Posterior vena cava (tissue), 2 donors: ENCODE data around the gene CDT1. TPM values are rescaled to one million over a fixed set of nuclear protein-coding genes. Genes with fewer than 3 reads are reported as not detected.
"Not testable (repeated sequence)": the region's sequence is repeated elsewhere in the genome, so short reads cannot be mapped to it uniquely, and the experiment has no call there.

Experiments used
- DNase-seq: peaks from one replicate; pipeline ENCODE4 v3.0.0-alpha.2; 2020; ENCODE audit warnings: low spot score
- intact Hi-C, 2 donors: fragments of 100-400 bp; cut with DNase I; formaldehyde crosslinking; loops; one replicate each; pipeline versions ENCODE4 v1.14.1 to v1.14.2; 2022 to 2023
- total RNA-seq, 2 donors: library from RNA; stranded (reverse); fragmentation: NEBNext Ultra II Directional; extraction: Animal tissue kit (Norgen Biotek cat#: 25700); gene quantifications; one replicate each; pipeline ENCODE4 v1.2.1, GENCODE V29; 2021
- donor health status: DM: yes; HTN: yes; CAD: no.
- donor health status: DM: yes; HTN: yes; CAD: no.

Gene CDT1
- total RNA-seq, 2 donors from 2014 or later = 0.57 to 2.0 TPM

DNA sequence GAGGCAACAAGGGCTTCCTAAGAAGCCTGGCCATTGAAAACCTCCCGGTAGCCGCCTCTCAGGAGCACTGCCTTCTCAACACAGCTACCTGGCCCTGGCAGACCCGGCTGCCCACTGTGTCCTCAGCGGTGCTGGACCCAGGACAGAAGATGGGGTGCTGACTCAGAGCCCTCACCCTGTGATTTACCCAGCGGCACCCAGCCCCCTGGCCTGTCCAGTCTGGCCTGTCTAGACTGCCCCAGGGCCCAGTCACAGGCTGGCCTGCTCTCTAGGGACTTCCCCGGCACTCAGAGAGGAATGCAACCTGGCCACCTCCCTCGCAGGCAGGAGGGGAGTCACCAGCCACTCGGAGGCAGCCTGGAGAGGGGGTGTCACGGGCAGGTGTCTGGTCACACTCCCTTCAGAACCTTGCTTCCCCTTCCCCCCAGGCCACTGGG is 38.7 kb upstream of the CDT1 start:
- intact Hi-C loops = loop anchor here in 1 of 2 donors (2.0 kb wide), 1 partner anchor 24 kb away; no protein-coding TSS in a partner anchor
- no peak for DNase-seq

DNA sequence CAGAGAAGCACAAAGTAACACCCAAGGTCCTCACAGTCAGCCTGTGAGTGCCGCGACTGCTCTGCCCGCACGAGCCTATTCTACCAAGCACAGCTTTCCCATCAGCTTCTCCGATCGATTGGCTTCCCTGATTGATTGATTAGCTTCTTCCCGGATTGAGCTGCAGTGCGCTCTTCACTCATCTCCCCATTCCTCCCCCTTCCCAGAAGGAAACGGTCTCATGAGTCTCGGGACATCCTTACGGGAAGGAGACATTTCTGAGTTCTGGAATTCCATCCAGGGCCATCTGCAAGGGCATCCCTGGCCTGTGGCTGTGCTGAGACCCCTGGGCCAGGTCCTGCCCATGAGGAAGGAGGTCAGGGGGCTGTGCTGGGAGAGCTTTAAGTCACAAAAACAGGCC is 36.6 kb upstream of the CDT1 start:
- intact Hi-C loops = no loop called here
- DNase-seq = no peak

DNA sequence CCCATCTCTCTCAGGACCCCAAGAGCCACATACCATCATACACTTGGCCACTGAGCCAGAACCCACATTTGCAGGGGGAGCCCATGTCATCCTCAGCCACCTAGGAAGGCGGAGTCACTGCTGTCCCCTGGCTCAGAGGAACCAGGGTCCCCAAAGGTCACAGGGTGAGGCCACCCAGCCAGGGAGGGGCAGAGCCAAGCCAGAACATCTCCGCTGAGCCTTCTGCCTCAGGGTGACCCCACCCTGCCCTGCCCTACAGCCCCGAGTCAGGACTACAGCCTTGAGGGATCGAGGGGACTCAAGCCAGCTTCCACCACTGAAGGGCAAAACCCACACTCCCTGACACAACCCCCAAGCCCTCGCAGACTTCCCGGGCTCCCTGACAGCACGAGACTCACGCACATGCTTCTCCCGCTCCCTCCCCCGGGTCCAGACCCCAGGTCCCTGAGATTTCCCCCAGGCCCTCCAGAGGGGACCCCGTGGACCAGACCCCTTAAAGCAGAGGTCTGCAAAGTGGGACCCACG is 36.0 kb upstream of the CDT1 start:
- intact Hi-C loops = no loop called here
- DNase-seq = no peak

DNA sequence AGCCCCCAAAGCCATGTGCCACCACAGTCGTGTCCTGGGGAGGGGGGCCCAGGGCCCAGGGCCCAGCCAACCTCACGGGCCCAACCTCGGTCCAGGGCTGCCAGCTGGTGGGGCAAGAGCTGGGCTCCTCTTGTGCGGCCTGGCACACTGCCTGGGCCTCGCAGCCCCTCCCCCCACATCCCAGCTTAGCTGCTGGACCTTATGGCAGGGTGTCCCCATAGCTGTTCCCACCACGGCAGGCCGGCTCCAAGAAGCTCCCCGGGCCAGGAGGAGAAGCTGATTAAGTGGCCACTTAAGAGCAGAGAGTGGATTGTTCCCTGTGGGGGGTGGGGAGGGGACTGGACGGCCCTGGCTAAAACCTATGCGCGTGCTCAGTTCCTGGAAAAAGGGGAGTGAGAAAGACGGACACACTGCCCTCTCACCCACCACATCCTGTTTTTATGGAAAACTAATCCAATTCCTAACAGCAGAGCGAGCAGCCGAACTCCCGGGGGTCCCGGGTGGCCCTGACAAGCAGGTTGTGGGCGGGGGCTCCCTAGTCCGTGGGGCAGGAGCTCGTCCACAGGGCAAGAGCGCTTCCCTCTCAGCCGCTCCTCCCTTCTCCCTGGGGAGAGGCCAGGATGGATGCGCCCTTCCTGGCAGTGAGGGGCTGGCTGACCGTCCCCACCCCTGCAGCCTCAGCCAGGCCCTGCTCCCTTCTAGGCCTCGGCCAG is 35.4 kb upstream of the CDT1 start:
- peak; percentile 88 for DNase-seq
- intact Hi-C loops = no loop called here

DNA sequence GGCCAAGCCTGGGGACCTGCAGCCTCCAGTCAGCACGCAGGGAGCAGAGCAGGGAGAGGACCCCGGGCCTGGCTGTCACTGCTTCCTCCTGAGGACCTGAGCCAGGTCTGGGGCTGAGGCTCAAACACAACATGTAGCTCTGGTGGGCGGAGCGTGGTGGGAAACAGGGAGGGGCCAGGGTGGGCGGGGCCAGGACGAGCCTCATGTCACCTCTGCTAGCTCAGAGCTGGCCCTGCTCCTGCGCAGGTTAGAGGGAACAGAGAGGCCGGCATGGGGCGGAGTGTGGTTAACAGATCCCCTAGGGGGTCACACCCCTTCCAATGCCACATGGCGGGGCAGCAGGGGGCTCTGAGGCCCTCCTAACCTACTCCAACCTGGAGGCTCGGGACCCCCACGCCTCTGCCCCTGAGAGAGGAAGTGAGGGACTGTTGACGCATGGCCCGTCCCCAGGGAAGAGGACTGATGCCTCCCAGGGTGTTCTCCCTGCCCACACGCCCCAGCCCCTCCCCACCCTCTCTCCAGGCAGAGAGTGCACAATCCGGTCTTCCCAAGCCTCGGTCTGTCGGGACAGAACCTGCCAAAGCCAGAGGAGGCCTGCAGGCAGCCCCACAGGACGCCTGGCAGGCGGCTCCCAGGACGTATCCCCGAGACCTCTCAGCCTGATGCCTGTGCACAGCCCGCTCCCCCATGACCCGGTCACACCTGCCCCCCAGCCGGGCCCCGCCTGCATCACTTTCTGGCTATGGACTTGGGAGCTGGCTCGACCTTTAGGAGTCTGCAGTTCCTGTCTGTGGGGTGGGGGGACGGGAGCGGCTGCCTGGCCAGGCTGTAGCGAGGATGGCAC is 33.8 kb upstream of the CDT1 start:
- intact Hi-C loops = no loop called here
- DNase-seq = no peak

DNA sequence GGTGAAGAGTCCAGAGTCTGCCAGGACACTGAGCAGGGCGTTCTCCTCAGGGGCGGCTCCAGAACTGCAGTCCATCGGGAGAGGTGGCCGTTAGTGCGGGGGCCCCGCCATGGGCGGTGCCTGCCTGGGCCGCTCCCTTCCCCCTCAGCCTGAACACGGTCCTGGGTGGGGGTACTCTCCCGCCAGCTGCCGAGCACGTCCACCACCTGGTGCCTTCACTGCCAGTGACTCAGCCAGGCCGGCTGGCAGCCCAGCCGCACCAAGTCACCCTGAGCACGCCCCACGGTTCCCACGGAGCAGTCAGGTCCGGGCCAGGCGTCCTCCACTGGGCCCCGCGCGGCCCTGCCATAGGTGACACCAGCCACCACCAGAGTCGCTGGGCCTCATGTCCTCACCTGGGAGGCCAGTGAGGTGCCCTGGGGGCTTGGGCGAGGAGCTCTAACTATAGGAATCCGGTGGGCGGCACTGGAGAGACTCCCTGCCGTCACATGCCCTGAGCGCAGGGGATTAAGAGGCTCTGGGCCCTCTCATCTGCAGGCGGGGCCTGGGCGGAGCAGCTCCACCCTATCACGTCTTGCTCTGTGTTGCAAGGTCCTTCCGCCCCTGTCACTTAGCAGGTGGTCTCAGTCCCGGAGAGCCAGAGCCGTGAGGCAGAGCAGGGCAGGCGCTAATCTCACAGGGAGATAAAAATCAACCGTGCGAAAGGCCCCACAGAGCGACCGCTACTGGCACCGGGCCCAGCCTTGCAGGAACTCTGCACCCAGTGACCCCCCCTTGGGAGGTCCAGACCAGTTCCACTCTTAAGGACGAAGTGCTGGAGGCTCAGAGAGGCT is 32.9 kb upstream of the CDT1 start:
- intact Hi-C loops = no loop called here
- no peak for DNase-seq

DNA sequence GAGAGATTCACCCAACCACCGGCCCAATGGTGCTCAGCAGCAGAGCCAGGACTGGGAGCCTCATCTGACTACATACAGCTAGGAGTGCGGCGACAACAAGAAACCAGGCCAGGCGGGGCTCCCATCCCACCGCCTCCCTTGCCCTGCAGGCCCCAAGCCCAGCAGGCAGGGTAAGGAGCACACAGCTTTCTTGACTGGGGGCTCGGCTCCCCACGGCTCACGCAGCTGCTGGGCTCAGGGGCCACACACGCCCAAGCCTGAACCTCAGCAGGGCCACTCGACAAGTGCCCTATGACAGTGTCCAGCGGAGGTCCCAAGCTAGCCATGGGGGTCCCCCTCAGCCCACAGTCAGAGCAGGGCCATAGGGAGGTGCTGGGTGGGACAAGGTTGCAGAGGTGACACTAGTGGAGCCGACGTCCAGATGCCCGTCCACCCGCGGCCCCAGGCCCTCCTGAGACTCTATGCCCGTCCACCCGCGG is 32.3 kb upstream of the CDT1 start:
- intact Hi-C loops = no loop called here
- DNase-seq = no peak

DNA sequence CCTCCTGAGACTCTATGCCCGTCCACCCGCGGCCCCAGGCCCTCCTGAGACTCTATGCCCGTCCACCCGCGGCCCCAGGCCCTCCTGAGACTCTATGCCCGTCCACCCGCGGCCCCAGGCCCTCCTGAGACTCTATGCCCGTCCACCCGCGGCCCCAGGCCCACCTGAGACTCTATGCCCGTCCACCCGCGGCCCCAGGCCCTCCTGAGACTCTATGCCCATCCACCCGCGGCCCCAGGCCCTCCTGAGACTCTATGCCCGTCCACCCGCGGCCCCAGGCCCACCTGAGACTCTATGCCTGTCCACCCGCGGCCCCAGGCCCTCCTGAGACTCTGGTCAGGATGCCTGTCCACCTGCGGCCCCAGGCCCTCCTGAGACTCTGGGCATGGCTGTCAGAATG is 31.8 kb upstream of the CDT1 start:
- intact Hi-C loops, DNase-seq: not testable (repeated sequence)

DNA sequence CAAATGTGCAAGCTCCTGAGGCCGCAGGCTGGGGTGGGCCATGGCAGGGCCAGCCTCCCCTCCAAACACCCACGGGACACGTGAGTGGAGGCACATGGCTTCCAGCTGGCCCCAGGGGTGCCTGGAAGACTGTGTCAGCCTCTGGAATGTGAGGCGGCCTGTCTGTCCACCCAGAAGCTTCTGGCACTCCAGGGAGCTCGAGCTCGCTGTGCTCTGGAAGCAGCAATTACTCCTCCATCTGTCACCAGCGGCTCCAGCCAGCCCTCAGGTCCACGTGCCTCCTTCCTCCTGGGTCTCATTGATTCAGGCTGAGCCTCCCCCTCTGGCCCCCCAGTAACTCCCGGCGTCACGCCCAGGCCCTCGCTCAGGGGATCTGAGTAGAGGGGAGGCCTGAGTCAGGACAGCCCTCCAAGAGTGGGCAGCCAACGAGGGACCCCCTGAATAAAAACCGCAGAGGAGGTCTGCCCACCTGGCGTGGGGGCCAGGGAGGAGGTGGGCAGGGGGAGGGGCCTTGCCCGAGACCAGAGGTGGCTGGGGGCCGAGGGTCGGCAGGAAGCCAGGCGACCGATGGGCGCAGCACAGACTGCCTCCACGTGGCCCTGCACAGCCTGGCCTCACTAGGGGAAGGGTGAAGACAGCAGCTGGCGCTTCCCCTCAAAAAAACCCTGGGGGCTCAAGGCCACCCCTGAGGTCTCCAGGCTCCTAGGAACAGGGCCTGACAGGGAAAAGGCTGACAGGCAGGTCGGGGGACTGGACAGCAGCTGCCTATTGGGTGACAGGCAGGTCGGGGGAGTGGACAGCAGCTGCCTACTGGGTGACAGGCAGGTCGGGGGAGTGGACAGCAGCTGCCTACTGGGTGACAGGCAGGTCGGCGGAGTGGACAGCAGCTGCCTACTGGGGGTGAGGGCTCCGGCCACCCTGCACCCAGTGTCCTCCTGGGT is 30.4 kb upstream of the CDT1 start:
- intact Hi-C loops = no loop called here
- peak; percentile 93 for DNase-seq

DNA sequence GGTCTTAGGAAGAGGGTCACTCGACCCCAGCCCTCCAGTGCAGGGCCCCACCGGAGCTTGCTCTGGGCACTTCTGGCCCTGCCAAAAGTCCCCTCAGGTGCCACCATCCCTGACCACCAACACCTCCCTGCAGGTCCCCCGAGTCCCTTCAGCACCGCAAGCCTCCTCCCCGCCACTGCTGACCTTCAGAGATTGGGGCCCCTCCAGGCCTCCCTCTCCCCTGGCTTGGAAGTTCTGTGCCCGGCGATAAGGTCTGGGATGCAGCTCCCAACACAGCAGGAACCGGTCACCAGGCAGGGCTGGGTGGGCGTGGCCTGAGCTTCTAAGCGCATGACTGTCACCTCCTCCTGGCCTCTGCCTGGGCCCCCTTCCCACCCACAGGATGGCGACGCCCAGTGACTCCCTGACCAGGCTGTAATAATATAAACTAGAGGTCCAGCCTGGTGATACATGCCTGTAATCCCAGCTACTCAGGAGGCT is 29.7 kb upstream of the CDT1 start:
- peak; percentile 92 for DNase-seq
- intact Hi-C loops = no loop called here

DNA sequence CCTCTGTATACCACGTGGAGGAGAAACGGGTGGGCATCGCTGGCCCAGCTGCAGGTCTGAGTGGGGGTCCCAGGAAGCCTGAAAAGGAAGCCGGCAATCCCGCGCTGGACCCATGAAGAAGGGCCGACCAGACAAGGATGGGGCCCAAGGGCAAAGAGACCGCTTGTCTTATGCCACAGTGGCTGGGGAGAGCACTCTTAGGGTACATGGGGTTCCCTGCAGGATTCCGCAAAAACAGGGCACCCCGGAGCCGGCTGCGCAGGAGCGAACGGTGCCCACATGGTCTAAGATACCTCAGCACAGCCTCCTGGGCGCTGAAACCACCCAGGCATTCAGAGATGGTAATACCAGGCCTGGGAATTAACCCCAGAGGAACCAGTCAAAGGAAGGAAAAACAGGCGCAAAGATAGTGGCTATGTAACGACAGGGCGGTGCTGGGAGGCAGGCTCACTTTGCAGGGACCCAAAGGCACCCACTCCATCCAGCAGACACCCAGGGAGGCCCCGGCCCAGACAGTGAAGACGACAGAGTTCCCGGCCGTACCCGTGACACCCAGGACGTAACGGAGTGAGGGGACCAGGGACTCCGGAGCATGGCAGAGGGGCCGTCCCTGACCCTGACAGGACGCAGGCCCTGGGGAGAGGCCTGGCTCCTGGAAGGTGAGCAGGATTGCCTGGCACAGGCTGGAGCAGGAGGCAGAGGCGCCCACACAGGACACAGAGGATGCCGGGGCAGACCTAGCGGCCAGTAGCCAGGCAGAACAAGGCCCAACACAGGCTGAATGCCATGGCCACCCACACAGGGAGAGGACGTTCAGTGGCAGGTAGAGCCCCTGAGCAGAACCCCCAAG is 28.8 kb upstream of the CDT1 start:
- DNase-seq = no peak
- intact Hi-C loops = no loop called here

DNA sequence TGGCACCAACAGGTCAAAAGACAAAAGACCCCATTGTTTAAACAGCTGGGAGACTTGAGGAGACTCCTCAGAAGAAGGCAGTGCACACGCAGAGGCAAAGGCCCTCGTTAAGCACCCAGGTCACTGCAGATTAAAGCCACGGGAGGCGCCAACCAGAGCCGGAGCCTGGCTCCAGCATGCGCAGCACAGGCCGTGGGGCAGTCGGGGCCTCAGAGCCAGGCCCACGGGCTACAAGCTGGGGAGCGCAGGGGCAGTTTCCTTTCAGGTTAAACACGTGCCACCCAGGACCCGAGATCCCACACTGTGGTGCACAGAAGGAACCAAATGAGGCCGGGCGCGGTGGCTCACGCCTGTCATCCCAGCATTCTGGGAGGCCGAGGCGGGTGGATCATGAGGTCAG is 27.8 kb upstream of the CDT1 start:
- no peak for DNase-seq
- intact Hi-C loops = no loop called here

DNA sequence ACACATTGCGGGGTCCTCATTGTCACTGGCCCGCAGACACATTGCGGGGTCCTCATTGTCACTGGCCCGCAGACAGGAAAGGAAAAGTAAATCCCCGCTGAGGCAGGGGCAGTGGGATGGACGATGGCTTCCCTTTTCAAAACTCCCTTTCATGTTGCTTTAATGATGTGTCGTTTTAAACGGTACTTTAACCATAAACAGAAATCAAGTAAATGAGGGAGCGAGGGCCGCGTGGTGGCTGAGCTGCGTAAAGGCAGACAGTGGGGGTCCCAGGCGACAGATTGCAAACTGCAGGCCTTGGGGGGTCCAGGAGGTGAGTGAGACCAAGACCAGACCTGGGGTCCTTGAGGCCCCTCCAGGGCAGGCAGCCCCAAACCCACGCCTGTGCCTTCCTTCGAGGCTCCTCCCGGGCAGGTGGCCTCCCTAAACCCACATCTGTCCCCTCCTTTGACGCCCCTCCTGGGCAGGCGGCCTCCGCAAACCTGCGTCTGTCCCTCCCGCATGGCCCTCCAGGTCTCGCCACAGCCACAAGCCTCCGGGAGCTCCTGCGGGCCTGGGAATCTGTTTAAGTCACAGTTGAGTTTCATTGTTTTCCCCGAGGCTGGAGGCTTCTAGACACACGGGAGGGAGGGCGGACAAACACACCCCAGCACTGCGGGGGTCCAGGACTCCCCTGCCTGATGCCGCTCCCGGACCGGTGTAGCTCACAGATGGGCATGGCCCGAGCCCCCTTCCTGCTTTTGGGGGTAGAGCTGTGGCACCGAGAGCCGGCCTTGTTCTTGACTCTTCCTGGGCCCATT is 25.9 kb upstream of the CDT1 start:
- intact Hi-C loops = no loop called here
- no peak for DNase-seq

DNA sequence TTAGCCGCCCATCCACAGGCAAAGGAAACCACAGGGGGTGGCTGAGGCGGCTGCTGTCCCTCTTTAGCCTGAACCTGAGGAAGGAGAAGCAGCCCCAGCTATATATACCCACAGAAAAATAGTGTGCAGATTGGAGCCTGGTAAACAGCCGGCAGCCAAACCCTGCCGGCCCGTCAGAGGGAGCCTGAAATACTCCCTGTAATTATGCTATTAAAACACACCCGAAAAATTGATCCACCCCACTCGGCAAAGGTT is 25.4 kb upstream of the CDT1 start:
- no peak for DNase-seq
- intact Hi-C loops = no loop called here

DNA sequence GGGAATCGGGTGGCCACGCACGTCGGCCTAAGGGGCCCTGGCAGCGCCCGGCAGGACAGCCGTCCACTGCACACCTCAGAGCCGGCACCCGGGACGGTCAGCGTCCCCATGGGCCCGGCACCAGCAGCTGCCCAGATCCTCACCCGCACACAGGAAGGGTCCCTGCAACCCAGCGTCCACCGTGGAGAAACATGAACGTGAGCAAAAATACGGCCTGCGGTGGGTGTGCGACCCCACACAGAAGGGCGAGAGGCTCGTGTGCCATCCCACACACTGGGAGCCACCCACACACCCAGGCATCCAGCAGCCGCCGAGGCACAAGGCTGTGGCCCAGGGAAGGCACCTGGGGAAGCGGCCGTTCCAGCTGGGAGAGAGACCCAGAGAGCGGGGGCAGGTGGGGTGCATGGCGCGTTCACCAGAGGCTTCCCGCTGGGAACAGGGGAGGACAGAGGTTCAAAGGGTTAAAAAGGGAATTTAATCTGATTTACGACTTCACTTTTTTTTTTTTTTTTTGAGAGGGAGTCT is 25.0 kb upstream of the CDT1 start:
- intact Hi-C loops = no loop called here
- no peak for DNase-seq

DNA sequence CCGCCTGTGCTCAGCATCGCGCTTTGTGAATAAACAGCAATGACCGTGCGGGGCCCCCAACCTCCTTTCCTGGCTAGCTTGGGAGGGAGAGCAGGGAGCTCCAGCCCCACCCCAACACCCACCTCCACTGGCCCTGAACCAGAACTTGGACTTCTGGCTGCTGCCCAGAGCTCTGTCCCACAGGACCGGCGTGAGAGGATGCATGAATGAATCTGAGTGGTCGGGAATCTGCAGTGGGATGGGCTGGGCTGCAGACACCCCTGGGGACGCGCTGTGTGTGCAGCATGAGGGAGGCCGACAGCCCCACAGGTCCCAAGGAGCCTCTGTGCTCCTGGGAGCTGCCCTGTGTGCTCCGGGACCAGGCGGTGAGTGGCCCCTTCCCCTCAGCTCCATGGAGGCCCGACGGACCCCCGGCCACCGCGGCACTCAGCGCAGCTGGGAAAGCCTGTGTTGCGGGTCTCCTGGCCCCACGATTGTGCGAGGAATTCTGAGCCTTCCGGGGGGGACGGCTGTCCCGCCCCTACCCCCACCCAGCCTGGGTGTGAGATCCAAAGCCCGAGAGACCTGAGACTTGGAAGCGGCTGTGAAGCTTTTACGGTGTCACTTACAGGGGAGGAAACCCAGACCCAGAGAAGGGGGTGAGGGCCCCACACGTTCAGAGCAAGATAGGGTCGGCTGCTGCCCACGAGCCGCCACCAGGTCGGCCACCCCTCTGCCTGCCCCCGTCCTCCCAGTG is 24.0 kb upstream of the CDT1 start:
- intact Hi-C loops = no loop called here
- DNase-seq = no peak
